Colonic mucosa (tissue), 4 donors: ENCODE results near the gene SLC29A3. TPM values are rescaled to one million over a fixed set of nuclear protein-coding genes. Genes with fewer than 3 reads are reported as not detected.

Source experiments
- DNase-seq: peaks from one replicate; pipeline ENCODE4 v3.0.0-alpha.2; 2020
- H3K27ac ChIP-seq: fragments of 200-600 bp; one replicate; pipeline ENCODE4 v1.8.0; 2021
- H3K27me3 ChIP-seq: fragments of 200-600 bp; one replicate; pipeline ENCODE4 v1.8.0; 2021
- H3K36me3 ChIP-seq: fragments of 200-600 bp; one replicate; pipeline ENCODE4 v1.8.0; 2021
- H3K4me1 ChIP-seq: fragments of 200-600 bp; one replicate; pipeline ENCODE4 v1.8.0; 2021; ENCODE audit warnings: mild to moderate bottlenecking
- H3K4me3 ChIP-seq: fragments of 200-600 bp; one replicate; pipeline ENCODE4 v1.8.0; 2021
- H3K9ac ChIP-seq, 2 donors: one replicate each; pipeline ENCODE4 v1.7.0; 2013; ENCODE audit warnings: control low read depth in 2 of 2, low read depth in 2 of 2, low read length in 2 of 2
- H3K9me3 ChIP-seq: fragments of 200-600 bp; one replicate; pipeline ENCODE4 v1.8.0; 2021
- intact Hi-C: fragments of 100-400 bp; cut with DNase I; formaldehyde crosslinking; loops from one replicate; pipeline ENCODE4 v1.14.1; 2022
- total RNA-seq, 2 donors: library from RNA; stranded (reverse); fragmentation: NEBNext Ultra II Directional in 1 of 2; extraction: Animal tissue kit (Norgen Biotek cat#: 25700) in 1 of 2; gene quantifications; one replicate each; pipeline ENCODE4 v1.2.1, GENCODE V29; 2021
- TF ChIP-seq, protein P1 (sequence below): fragments of 200-600 bp; IDR thresholded peaks from one replicate; pipeline ENCODE4 v1.8.0; 2022; ENCODE audit warnings: antibody characterized with exemption, mild to moderate bottlenecking
- donor health status: healthy.
- donor health status: DM: no; HTN: no; CAD: no.
- donor health status: DM: no; HTN: no; CAD: no.

Gene SLC29A3
- total RNA-seq, 2 donors from 2014 or later, result 3.8 to 6.5 TPM

DNA sequence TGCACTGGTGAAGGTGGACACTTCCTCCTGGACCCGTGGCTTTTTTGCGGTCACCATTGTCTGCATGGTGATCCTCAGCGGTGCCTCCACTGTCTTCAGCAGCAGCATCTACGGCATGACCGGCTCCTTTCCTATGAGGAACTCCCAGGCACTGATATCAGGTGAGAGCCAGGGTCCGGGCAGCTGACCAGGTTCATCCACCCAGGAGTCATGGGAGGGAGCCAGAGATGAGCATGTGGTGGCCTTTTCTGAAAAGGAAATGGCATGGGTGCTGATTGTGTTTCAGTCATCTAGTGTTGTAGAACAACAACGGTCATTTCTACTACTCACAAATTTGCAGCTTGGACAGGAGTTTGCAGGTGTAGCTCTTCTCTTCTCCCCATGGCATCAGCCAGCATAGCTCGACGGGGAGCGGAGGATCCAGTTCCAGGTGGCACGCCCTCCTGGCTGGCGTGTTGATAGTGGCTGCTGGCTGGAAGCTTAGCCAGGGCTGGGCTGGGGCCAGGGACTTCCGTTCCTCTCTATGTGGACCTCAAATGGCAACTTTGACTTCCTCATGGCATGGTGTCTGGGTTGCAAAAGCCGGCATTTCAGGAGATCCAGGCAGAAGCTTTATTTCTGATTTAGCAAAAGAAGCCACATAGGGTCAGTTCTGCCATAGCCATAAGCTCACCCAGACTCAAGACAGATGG lies 32.7 kb downstream of the SLC29A3 start:
- H3K36me3 ChIP-seq, result no peaks in the 10 kb centered on the region
- H3K9ac ChIP-seq, result no peak overlapping the region
- H3K9me3 ChIP-seq, result no peaks in the 10 kb centered on the region
- TF ChIP-seq, protein P1, sequence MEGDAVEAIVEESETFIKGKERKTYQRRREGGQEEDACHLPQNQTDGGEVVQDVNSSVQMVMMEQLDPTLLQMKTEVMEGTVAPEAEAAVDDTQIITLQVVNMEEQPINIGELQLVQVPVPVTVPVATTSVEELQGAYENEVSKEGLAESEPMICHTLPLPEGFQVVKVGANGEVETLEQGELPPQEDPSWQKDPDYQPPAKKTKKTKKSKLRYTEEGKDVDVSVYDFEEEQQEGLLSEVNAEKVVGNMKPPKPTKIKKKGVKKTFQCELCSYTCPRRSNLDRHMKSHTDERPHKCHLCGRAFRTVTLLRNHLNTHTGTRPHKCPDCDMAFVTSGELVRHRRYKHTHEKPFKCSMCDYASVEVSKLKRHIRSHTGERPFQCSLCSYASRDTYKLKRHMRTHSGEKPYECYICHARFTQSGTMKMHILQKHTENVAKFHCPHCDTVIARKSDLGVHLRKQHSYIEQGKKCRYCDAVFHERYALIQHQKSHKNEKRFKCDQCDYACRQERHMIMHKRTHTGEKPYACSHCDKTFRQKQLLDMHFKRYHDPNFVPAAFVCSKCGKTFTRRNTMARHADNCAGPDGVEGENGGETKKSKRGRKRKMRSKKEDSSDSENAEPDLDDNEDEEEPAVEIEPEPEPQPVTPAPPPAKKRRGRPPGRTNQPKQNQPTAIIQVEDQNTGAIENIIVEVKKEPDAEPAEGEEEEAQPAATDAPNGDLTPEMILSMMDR, result no peak
- H3K27ac ChIP-seq, result no peak overlapping the region
- no peak overlapping the region for H3K4me3 ChIP-seq
- peaks cover 8% of the 10 kb centered on the region for H3K4me1 ChIP-seq
- intact Hi-C loops, result no loop called here
- DNase-seq, result peak; percentile 52
- no peaks in the 10 kb centered on the region for H3K27me3 ChIP-seq

DNA sequence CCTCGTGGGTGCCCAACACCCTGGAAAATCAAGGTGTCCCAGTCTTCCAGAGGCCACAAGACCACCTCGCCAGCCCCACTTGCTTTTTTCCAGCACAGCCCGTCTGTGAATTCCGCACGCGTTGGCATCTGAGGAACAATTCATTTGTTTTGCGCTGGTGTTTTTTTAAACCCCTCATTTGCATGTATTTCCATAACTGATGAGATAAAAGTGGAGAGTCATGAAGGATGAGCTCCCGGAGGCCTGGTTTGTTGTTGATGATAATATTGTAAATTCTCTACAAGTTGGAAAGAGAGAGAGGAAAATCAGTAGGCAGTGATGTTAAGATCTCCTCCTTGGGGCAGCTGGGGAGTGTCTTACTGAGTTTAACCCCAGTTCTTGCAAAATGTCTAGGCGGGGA lies 34.6 kb downstream of the SLC29A3 start:
- no peak overlapping the region for H3K9ac ChIP-seq
- H3K4me1 ChIP-seq, result no peaks in the 10 kb centered on the region
- H3K4me3 ChIP-seq, result no peak overlapping the region
- no peaks in the 10 kb centered on the region for H3K9me3 ChIP-seq
- H3K27ac ChIP-seq, result no peak overlapping the region
- intact Hi-C loops, result no loop called here
- no peaks in the 10 kb centered on the region for H3K36me3 ChIP-seq
- no peak for DNase-seq
- TF ChIP-seq, protein P1, result no peak
- H3K27me3 ChIP-seq, result no peaks in the 10 kb centered on the region

DNA sequence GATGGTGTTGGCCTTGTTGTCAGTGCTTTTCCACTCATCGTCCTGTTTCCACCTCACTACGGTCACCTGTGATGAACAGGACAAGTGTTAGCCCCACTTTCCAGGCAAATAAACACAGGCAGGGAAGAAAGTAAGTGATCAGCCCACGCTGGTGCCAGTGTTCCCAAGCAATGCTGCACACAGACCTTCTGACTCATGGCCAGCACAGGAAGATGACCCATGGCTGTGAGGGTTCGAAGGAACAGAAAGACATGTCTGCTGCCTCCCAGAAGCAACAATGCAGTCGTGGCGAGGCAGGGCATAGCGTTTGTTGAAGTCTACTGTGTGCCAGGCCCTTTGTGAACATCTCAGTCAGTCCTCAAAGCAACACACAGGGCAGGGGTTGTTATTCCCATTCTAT lies 35.7 kb downstream of the SLC29A3 start:
- no peak overlapping the region for H3K4me3 ChIP-seq
- no peaks in the 10 kb centered on the region for H3K9me3 ChIP-seq
- no peaks in the 10 kb centered on the region for H3K36me3 ChIP-seq
- H3K9ac ChIP-seq, result no peak overlapping the region
- intact Hi-C loops, result no loop called here
- TF ChIP-seq, protein P1, result no peak
- H3K4me1 ChIP-seq, result no peaks in the 10 kb centered on the region
- H3K27me3 ChIP-seq, result no peaks in the 10 kb centered on the region
- no peak for DNase-seq
- no peak overlapping the region for H3K27ac ChIP-seq

DNA sequence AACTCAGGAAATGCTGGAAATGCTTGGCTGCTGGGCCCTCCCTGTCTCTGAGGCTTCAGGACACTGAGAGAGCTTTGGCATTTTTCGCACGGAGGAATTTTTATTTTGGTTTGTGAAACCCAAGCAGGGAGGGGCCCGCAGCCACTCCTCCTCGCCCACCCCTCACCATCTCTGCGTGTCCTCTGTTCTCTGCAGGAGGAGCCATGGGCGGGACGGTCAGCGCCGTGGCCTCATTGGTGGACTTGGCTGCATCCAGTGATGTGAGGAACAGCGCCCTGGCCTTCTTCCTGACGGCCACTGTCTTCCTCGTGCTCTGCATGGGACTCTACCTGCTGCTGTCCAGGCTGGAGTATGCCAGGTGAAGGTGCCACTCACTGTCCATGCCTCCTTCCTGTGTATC lies 36.8 kb downstream of the SLC29A3 start:
- TF ChIP-seq, protein P1, result no peak
- intact Hi-C loops, result no loop called here
- Histone ChIP-seq H3K4me3 (no peak overlapping the region), H3K9ac (no peak overlapping the region), H3K27ac (no peak overlapping the region), H3K27me3 (no peaks in the 10 kb centered on the region), H3K4me1 (no peaks in the 10 kb centered on the region), H3K36me3 (no peaks in the 10 kb centered on the region), H3K9me3 (no peaks in the 10 kb centered on the region)
- DNase-seq, result no peak

DNA sequence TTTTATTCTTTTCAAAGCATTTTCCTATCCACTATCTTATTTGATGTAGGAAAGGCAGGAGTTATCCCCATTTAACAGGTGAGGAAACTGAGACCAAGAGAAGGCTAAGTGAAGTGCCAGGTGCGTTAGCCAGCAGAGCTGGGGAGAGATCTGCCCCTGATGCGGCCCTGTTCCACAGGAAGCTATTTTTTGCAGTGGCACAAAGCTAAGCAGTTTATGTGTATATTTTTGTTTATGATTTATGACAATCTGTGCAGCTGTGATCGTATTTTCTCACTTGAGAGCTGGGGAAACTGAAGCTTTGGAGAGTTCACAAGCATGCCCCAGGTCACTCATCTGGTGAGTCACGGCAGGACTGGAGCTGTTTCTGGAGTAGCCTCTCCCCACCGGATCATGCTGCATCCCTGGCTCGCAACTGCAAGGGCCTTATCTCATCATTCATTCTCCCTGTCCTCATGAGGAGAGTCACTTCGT lies 38.8 kb downstream of the SLC29A3 start:
- Histone ChIP-seq H3K27me3 (no peaks in the 10 kb centered on the region), H3K4me1 (no peaks in the 10 kb centered on the region), H3K36me3 (no peaks in the 10 kb centered on the region), H3K4me3 (no peak overlapping the region), H3K9me3 (no peaks in the 10 kb centered on the region), H3K27ac (no peak overlapping the region), H3K9ac (no peak overlapping the region)
- intact Hi-C loops, result no loop called here
- no peak for DNase-seq
- TF ChIP-seq, protein P1, result no peak
